K562 (cell line): ENCODE results near the gene AP3M1. TPM values are rescaled to one million over a fixed set of nuclear protein-coding genes. Genes with fewer than 3 reads are reported as not detected.

Source experiments
- ASH1L ChIP-seq: fragments of 450-650 bp; IDR thresholded peaks from 2 replicates; pipeline ENCODE4 v1.6.1; 2018; ENCODE audit warnings: borderline replicate concordance, mild to moderate bottlenecking, low read depth; ENCODE audit not compliant: partially characterized antibody
- BACH1 ChIP-seq: fragments of 200-800 bp; sonication (Bioruptor generic); IDR thresholded peaks from 2 replicates; pipeline ENCODE4 v1.6.1; 2016; ENCODE audit warnings: missing genetic modification characterization, missing compliant biosample characterization
- BCOR ChIP-seq: fragments of 450-650 bp; IDR thresholded peaks from 2 replicates; pipeline ENCODE4 v1.6.1; 2016
- BDP1 ChIP-seq: IDR thresholded peaks from 3 replicates; pipeline ENCODE4 v1.6.1; 2011; ENCODE audit not compliant: insufficient read length, insufficient read depth
- CCNT2 ChIP-seq: IDR thresholded peaks from 2 replicates; pipeline ENCODE4 v1.6.1; 2011; ENCODE audit warnings: borderline replicate concordance, low read depth, mild to moderate bottlenecking, moderate library complexity, mixed read lengths, low read length; ENCODE audit not compliant: insufficient read length; ENCODE audit errors: extremely low read depth
- CEBPG ChIP-seq, 3 experiments: fragments of 200-800 bp in 1 of 3; sonication (Bioruptor generic) in 1 of 3; sonication (generic) in 1 of 3; formaldehyde crosslinking in 1 of 3; IDR thresholded peaks in 2 of 3; conservative IDR thresholded peaks in 1 of 3; 2 replicates each; pipeline versions ENCODE4 v1.6.1 to v1.8.0; 2016 to 2022; ENCODE audit warnings: missing compliant biosample characterization in 2 of 3, missing genetic modification characterization in 2 of 3, mild to moderate bottlenecking in 1 of 3, missing genetic modification reagents in 1 of 3
- FOXP4 ChIP-seq: sonication (generic); formaldehyde crosslinking; IDR thresholded peaks from 2 replicates; pipeline ENCODE4 v1.8.0; 2022; ENCODE audit warnings: mild to moderate bottlenecking, missing genetic modification reagents, borderline replicate concordance
- KDM2B ChIP-seq: fragments of 250-450 bp; sonication (Bioruptor Pico); IDR thresholded peaks from 2 replicates; pipeline ENCODE4 v1.8.0; 2021; ENCODE audit warnings: mild to moderate bottlenecking, moderate library complexity
- MCM2 ChIP-seq: fragments of 450-650 bp; IDR thresholded peaks from 2 replicates; pipeline ENCODE4 v1.6.1; 2017; ENCODE audit warnings: low read depth, mild to moderate bottlenecking
- MECOM ChIP-seq: fragments of 250-450 bp; sonication (Bioruptor Pico); IDR thresholded peaks from 2 replicates; pipeline ENCODE4 v1.8.0; 2022; ENCODE audit warnings: inconsistent platforms
- NFIX ChIP-seq: fragments of 250-450 bp; sonication (Bioruptor Pico); IDR thresholded peaks from 2 replicates; pipeline ENCODE4 v1.4.0; 2020; ENCODE audit warnings: low read depth, mild to moderate bottlenecking, moderate library complexity
- OTX1 ChIP-seq: fragments of 450-650 bp; formaldehyde crosslinking; IDR thresholded peaks from 2 replicates; pipeline ENCODE4 v1.4.0; 2022; ENCODE audit warnings: mild to moderate bottlenecking
- PHB2 ChIP-seq: fragments of 450-650 bp; IDR thresholded peaks from 2 replicates; pipeline ENCODE4 v1.6.1; 2017; ENCODE audit warnings: low read depth
- POLR3G ChIP-seq: IDR thresholded peaks from 2 replicates; pipeline ENCODE4 v1.6.1; 2011; ENCODE audit not compliant: insufficient read length, insufficient replicate concordance; ENCODE audit errors: extremely low read depth
- RB1 ChIP-seq: fragments of 450-650 bp; IDR thresholded peaks from 2 replicates; pipeline ENCODE4 v1.6.1; 2017; ENCODE audit warnings: low read depth, mild to moderate bottlenecking
- RCOR1 ChIP-seq, 2 experiments: IDR thresholded peaks; 2 replicates each; pipeline ENCODE4 v1.6.1; 2012; ENCODE audit warnings: low read depth in 2 of 2, low read length in 2 of 2, borderline replicate concordance in 1 of 2, improper control_type of control experiment in 1 of 2
- SRSF9 ChIP-seq: fragments of 200-400 bp; formaldehyde crosslinking; IDR thresholded peaks from 2 replicates; pipeline ENCODE4 v1.6.1; 2017; ENCODE audit warnings: low read depth, low read length, borderline replicate concordance
- VEZF1 ChIP-seq: fragments of 200-800 bp; sonication (Bioruptor generic); IDR thresholded peaks from 2 replicates; pipeline ENCODE4 v1.6.1; 2017; ENCODE audit warnings: missing genetic modification characterization, missing compliant biosample characterization
- ZBTB1 ChIP-seq: sonication (generic); formaldehyde crosslinking; IDR thresholded peaks from 2 replicates; pipeline ENCODE4 v1.8.1; 2023; ENCODE audit warnings: missing genetic modification reagents, low read depth, mild to moderate bottlenecking, borderline replicate concordance
- ZHX1 ChIP-seq: fragments of 150-350 bp; conservative IDR thresholded peaks from 2 replicates; pipeline ENCODE4 v1.6.1; 2014; ENCODE audit warnings: low read length
- ZNF23 ChIP-seq: fragments of 250-450 bp; sonication (Bioruptor Pico); IDR thresholded peaks from 2 replicates; pipeline ENCODE4 v1.4.0; 2020; ENCODE audit warnings: mild to moderate bottlenecking
- ZNF239 ChIP-seq: fragments of 250-450 bp; sonication (Bioruptor Pico); IDR thresholded peaks from 2 replicates; pipeline ENCODE4 v1.4.0; 2020; ENCODE audit warnings: mild to moderate bottlenecking
- ZNF436 ChIP-seq: fragments of 250-450, 450-650 bp; sonication (Bioruptor Pico); formaldehyde crosslinking; IDR thresholded peaks from 2 replicates; pipeline ENCODE4 v1.7.0; 2020; ENCODE audit warnings: mild to moderate bottlenecking
- ZNF444 ChIP-seq: fragments of 250-450 bp; sonication (Bioruptor Pico); IDR thresholded peaks from 2 replicates; pipeline ENCODE4 v1.4.0; 2020; ENCODE audit warnings: mild to moderate bottlenecking, moderate library complexity
- polyA plus RNA-seq, 8 experiments: library from polyadenylated mRNA; depleted of rRNA in 4 of 8; stranded (reverse) in 5 of 8; unstranded in 3 of 8; fragments of >200 nt; fragmentation: Nextera tagmentation in 2 of 8; fragmentation: Illumina TruSeq in 1 of 8; extraction: Ambion mirVana in 2 of 8; extraction: Trizol in 1 of 8; gene quantifications; 2 replicates each; pipeline versions ENCODE4 v1.2.1 to v1.2.3, GENCODE V29; 2011 to 2014; ENCODE audit warnings: inconsistent platforms in 1 of 8, missing spikeins in 1 of 8
- total RNA-seq, 7 experiments: library from RNA; depleted of rRNA in 6 of 7; stranded (reverse); fragments of >200 nt in 6 of 7; fragmentation: Illumina TruSeq in 2 of 7; extraction: Trizol in 2 of 7; gene quantifications; 2 replicates each; pipeline versions ENCODE4 v1.2.1 to v1.2.3, GENCODE V29; 2011 to 2021; ENCODE audit warnings: low replicate concordance in 1 of 7

The AP3M1 gene
- total and polyA plus RNA-seq, 9 of the 15 experiments (the other 6 are each of a cell fraction or from before 2014, with no cell fraction given) = 44.3 to 135 (median 67.6) TPM

- no peak for TF ChIP-seq MCM2
- TF ChIP-seq SRSF9 = no peak
- TF ChIP-seq ZBTB1 (CRISPR knock-in tag) = peak; percentile 12; the same call in 1 of the 2 replicates
- no peak for TF ChIP-seq NFIX
- TF ChIP-seq FOXP4 (CRISPR knock-in tag) = no peak
- TF ChIP-seq BDP1 = no peak
- no peak for TF ChIP-seq RB1
- no peak for TF ChIP-seq POLR3G
- TF ChIP-seq RCOR1 (IDR thresholded peaks at IDR 0.05; ENCODE audit: borderline replicate concordance in 1 of 2, low read depth in 2 of 2, low read length in 2 of 2) = no peak
- TF ChIP-seq OTX1 = no peak
- TF ChIP-seq ASH1L = no peak
- TF ChIP-seq VEZF1 = peak; percentile 45; the same call in 1 of the 2 replicates
- no peak for TF ChIP-seq CEBPG (CRISPR knock-in tag; IDR thresholded peaks at IDR 0.05)
- TF ChIP-seq CEBPG (tag; conservative IDR thresholded peaks at IDR 0.05 in 1 of 2, IDR thresholded peaks at IDR 0.05 in 1 of 2) = no peak
- no peak for TF ChIP-seq BCOR
- no peak for TF ChIP-seq ZNF239
- TF ChIP-seq KDM2B = 0 out of 2 replicates have a peak, but pooled peaks have one; percentile 50
- TF ChIP-seq BACH1 = no peak
- TF ChIP-seq ZNF23 (CRISPR knock-in tag) = no peak
- no peak for TF ChIP-seq CCNT2
- no peak for TF ChIP-seq ZNF444
- no peak for TF ChIP-seq ZNF436 (CRISPR knock-in tag)
- no peak for TF ChIP-seq MECOM (CRISPR knock-in tag)
- TF ChIP-seq PHB2 = no peak
- TF ChIP-seq ZHX1 = no peak
Observed at GRCh38 chr10:74177140-74177677, 26.6 kb upstream of the AP3M1 start (continued).
